Sigmoid colon (tissue), 4 donors: ENCODE measurements around the gene FGD1.

Experiments used
- CTCF ChIP-seq, 4 experiments: fragments of 450-650 bp in 3 of 4; fragments of 200-600 bp in 1 of 4; IDR thresholded peaks; one replicate each; pipeline ENCODE4 v1.5.1; 2016 to 2019; ENCODE audit warnings: antibody characterized with exemption in 4 of 4, mild to moderate bottlenecking in 3 of 4, moderate library complexity in 2 of 4
- POLR2A ChIP-seq, 2 donors: fragments of 450-650 bp; IDR thresholded peaks; one replicate each; pipeline ENCODE4 v1.6.1; 2016; ENCODE audit warnings: antibody characterized with exemption in 2 of 2, mild to moderate bottlenecking in 2 of 2, moderate library complexity in 2 of 2
- POLR2AphosphoS5 ChIP-seq, 4 donors: sonication (generic); formaldehyde crosslinking; IDR thresholded peaks; one replicate each; pipeline ENCODE4 v1.6.1; 2017; ENCODE audit warnings: antibody characterized with exemption in 4 of 4

- TF ChIP-seq CTCF (IDR thresholded peaks at IDR 0.05) (no peak), POLR2A (IDR thresholded peaks at IDR 0.05) (no peak), POLR2AphosphoS5 (IDR thresholded peaks at IDR 0.05) (no peak)
These were observed 34.4 kb upstream of the FGD1 start for GRCh38 chrX:54530357-54530900.
